SK-N-MC (cell line): ENCODE results near the gene SORBS1.
A peak's percentile ranks its signal among the peaks of the same experiment; 100 is the strongest.

Experiments
- DNase-seq: peaks from one replicate; pipeline ENCODE4 v3.0.0-alpha.2; 2011; ENCODE audit warnings: low read depth, low spot score
- H3K27ac ChIP-seq: fragments of 200-600 bp; sonication (generic); 2 replicates; pipeline ENCODE4 v1.5.1; 2016; ENCODE audit warnings: mixed run types
- H3K36me3 ChIP-seq: fragments of 200-600 bp; sonication (generic); 2 replicates; pipeline ENCODE4 v1.6.1; 2017; ENCODE audit warnings: antibody characterized with exemption, low read length, mixed read lengths; ENCODE audit not compliant: insufficient read depth
- H3K4me3 ChIP-seq: fragments of 200-600 bp; sonication (generic); 2 replicates; pipeline ENCODE4 v1.5.1; 2016
- H3K9ac ChIP-seq: fragments of 200-600 bp; sonication (generic); 2 replicates; pipeline ENCODE4 v1.8.0; 2017; ENCODE audit warnings: mixed run types, mixed read lengths; ENCODE audit not compliant: insufficient read length
- H3K9me3 ChIP-seq: fragments of 200-600 bp; sonication (generic); 2 replicates; pipeline ENCODE4 v1.6.1; 2017; ENCODE audit warnings: low read depth, mild to moderate bottlenecking, antibody characterized with exemption, low read length, moderate library complexity, mixed read lengths
- EZH2 ChIP-seq: fragments of 200-600 bp; sonication (generic); IDR thresholded peaks from one replicate; pipeline ENCODE4 v1.6.1; 2017; ENCODE audit warnings: antibody characterized with exemption
- FOXP2 ChIP-seq: optimal IDR thresholded peaks from 2 replicates; pipeline ENCODE3; 2011; ENCODE audit warnings: mild to moderate bottlenecking, moderate library complexity; ENCODE audit not compliant: insufficient read depth; ENCODE audit errors: extremely low read length, control extremely low read depth
- POLR2AphosphoS5 ChIP-seq: IDR thresholded peaks from 2 replicates; pipeline ENCODE4 v1.6.1; 2012; ENCODE audit warnings: mild to moderate bottlenecking, low read depth, low read length, borderline replicate concordance

SORBS1 gene

DNA sequence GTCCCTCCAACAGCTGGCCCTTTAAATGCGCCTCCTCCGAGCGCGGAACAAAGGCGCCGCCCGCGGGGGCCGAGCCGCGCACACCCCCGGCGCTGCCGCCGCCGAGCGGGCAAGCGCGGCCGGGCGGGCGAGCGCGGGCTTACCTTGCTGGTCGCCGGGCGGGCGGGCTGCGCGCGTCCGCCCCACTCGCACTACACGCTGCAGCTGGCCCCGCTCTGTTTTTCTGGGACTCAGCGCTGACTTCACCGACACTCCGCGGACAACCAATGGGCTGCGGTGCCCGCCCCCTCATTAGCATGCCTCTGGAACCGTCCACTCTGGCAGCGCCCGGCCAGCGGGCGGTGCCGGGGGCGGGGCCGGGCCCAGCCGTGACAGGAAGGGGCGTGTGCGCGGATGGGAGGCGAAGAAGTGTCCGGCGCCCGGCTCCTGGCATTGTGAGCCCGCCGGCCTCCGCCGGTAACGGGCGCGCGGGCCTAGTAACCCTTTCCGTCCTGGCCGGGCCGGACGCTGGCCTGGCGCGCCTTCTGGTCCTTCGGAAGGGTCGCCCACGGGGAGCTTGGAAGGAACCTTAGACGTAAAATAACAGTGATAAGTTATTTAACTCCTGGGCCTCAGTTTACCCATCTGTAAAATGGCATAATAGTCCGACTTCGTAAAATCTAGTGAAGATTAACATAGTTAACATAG lies at the start of gene SORBS1:
TSS of gene SORBS1 (minus strand) at position 195 of the 687 bp plus-strand sequence. CDS start 120,236 bp downstream, outside the sequence.
- H3K36me3 ChIP-seq = no peaks in the 10 kb centered on the region
- no peaks in the 10 kb centered on the region for H3K9me3 ChIP-seq
- TF ChIP-seq FOXP2 (no peak), EZH2 (no peak), POLR2AphosphoS5 (no peak)
- no peak within 1 kb of the TSS for H3K27ac ChIP-seq
- DNase-seq = no peak
- H3K4me3 ChIP-seq = peak within 1 kb of the TSS; percentile 66
- no peak within 1 kb of the TSS for H3K9ac ChIP-seq

DNA sequence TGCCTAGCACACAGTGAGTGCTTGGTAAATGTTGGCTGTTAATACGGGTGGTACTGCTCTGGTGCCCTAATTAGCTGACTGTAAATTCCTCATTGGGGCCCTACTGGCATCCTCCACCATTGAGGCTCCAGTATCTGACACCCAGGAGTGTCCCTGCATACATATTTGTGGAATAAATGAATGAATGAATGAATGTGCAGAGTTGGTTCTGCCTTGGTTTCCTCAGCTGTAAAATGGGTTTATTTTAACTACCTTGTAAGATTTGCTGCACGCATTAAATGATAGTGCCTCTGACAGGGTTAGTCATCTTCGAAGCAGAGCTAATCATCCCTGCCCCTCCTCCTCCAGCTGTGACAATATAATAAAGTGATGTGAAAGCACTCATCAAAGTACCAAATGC lies 49.6 kb upstream of the SORBS1 start:
- Histone ChIP-seq H3K27ac (no peak overlapping the region), H3K9ac (no peak overlapping the region), H3K9me3 (no peaks in the 10 kb centered on the region), H3K4me3 (no peak overlapping the region), H3K36me3 (peaks cover 48% of the 10 kb centered on the region; the same call in 1 of the 2 replicates)
- DNase-seq = no peak
- no peak for TF ChIP-seq EZH2
- no peak for TF ChIP-seq FOXP2
- TF ChIP-seq POLR2AphosphoS5 = no peak

DNA sequence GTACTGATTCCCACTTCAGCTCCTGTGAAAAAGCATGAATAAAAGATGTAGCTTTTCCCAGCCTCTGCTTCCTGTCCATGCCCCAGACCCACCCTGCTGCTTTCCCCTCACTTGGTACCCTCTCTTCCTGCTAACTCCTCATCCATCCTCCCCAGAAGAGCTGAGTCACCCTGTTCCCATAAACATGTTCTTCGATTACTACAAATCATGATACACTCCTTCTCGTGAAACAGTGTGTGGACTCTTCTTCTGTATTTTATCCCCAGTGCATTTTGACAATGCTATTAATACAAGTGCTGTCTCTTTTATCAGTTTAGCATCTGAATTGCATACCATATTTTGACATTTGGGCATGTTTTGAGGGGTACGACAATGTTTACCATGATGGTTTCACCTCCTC lies 45.8 kb upstream of the SORBS1 start:
- Histone ChIP-seq H3K9me3 (no peaks in the 10 kb centered on the region), H3K36me3 (peaks cover 16% of the 10 kb centered on the region; the same call in 1 of the 2 replicates), H3K4me3 (no peak overlapping the region), H3K27ac (no peak overlapping the region), H3K9ac (no peak overlapping the region)
- DNase-seq = no peak
- no peak for TF ChIP-seq POLR2AphosphoS5
- no peak for TF ChIP-seq EZH2
- TF ChIP-seq FOXP2 = no peak

DNA sequence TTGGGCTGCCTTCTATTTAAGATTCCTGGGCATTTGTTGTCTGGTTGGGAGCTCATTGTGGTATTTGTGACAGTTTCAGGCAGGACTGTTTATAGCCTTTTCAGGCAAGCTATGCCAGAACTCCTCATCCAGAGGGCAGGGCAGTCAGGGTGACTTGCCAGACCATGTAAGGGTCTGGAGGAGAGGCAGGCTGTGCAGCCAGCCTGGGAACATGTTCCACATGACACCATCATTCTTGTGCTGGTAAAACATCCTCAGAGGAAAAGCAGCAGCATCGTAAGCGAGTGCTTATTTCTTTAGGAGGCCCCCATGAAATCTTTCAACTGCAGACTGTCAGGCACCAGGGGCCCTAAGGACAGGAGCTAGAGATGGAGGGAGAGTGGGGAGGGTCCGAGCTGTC lies 44.0 kb upstream of the SORBS1 start:
- H3K36me3 ChIP-seq = peaks cover 6% of the 10 kb centered on the region; the same call in 1 of the 2 replicates
- no peak for TF ChIP-seq EZH2
- no peak for TF ChIP-seq FOXP2
- no peak for TF ChIP-seq POLR2AphosphoS5
- H3K9ac ChIP-seq = no peak overlapping the region
- H3K27ac ChIP-seq = no peak overlapping the region
- no peak overlapping the region for H3K4me3 ChIP-seq
- no peaks in the 10 kb centered on the region for H3K9me3 ChIP-seq
- DNase-seq = no peak

DNA sequence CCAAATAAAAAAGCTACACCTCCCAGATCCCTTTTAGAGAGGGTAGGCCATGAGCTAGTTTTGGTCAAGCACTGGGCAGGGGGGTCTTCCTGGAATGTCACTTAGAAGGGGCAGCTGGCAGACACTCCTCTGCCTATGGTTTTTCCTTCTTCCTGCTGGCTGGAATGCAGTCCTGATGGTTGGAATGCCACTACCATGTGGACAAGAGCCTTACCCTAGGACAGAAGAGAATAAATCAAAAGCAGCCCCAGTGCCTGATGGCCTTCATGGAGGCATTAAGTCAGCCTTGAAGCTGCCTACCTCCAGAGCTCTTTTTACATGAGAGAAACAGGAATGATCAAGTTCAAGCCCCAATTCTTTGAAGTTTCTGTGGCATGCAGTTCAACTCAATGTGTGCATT lies 43.5 kb upstream of the SORBS1 start:
- no peak for TF ChIP-seq EZH2
- TF ChIP-seq FOXP2 = no peak
- TF ChIP-seq POLR2AphosphoS5 = no peak
- no peak for DNase-seq
- Histone ChIP-seq H3K4me3 (no peak overlapping the region), H3K36me3 (peaks cover 3% of the 10 kb centered on the region; the same call in 1 of the 2 replicates), H3K27ac (no peak overlapping the region), H3K9me3 (no peaks in the 10 kb centered on the region), H3K9ac (no peak overlapping the region)

DNA sequence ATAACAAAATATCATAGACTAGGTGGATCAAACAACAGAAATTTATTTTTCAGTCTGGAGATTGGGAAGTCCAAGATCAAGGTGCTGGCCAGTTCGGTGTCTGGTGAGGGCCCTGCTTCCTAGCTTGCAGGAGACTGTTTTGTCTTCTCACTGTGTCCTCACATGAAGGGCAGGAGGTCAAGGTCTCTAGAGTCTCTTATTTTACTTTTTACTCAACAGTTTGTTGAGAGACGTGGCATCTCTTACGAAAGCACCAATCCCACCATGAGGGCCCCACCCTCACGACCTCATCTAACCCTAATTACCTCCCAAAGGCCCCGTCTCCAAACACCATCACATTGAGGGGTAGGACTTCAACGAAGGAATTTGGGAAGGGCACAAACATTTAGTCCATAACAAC lies 41.2 kb upstream of the SORBS1 start:
- no peak for DNase-seq
- TF ChIP-seq FOXP2 (no peak), EZH2 (no peak), POLR2AphosphoS5 (no peak)
- Histone ChIP-seq H3K9ac (no peak overlapping the region), H3K4me3 (no peak overlapping the region), H3K36me3 (no peaks in the 10 kb centered on the region; the same call in 1 of the 2 replicates), H3K9me3 (no peaks in the 10 kb centered on the region), H3K27ac (no peak overlapping the region)

DNA sequence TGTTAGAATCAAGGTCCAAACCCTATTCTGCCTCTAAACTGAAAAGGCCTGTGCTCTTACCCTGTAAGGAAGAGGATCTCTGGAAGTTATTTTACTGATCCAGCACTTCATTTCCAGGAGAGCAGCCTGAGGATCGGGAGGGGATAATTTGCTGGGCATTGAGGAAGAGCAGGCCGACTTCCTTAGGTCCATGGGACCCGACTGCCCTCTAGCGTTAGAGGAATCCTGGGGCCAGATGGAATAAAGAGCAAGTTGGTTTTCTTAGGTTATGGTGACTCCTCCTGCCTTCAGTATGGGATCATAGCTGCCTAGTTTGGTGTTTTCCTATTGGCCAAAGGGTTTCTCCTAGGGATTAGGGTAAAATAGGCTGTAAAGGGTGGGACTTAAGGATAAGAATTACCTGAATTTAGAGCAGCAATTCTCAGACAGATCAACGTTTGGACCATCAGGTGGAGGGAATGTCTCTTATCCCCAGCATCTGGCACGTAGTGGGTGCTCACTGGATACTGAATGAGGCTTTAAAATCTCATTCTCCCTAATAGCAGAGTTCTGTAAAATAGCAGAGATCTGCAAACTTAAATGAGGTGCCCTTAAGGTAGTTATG lies 40.0 kb upstream of the SORBS1 start:
- peak; percentile 1 for DNase-seq
- TF ChIP-seq POLR2AphosphoS5 = no peak
- no peak for TF ChIP-seq FOXP2
- no peak for TF ChIP-seq EZH2
- Histone ChIP-seq H3K9ac (no peak overlapping the region), H3K4me3 (no peak overlapping the region), H3K36me3 (no peaks in the 10 kb centered on the region), H3K9me3 (no peaks in the 10 kb centered on the region), H3K27ac (no peak overlapping the region)

DNA sequence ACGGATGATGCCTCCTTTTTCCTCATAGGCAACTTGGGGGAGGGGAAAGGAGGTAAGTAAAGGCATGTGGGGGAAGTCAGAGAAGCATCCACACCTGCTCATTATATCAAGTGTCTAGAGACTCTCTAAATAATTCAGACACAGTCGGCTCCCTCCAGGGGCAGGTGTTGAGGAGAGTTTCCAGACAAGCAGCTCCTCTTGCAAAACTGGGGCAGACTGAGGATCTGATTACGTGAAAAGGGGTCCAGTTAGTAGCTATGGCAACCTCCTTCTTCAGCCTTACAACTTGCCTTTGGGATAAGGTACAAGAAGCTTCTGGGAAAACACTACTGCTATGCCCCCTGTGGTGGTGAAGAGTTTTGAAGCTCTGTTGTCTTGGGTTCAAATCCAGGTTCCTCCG lies 39.0 kb upstream of the SORBS1 start:
- H3K36me3 ChIP-seq = no peaks in the 10 kb centered on the region
- no peak for DNase-seq
- TF ChIP-seq POLR2AphosphoS5 (no peak), EZH2 (no peak), FOXP2 (no peak)
- H3K27ac ChIP-seq = no peak overlapping the region
- no peak overlapping the region for H3K9ac ChIP-seq
- no peak overlapping the region for H3K4me3 ChIP-seq
- no peaks in the 10 kb centered on the region for H3K9me3 ChIP-seq
